ENCODE data around the gene COPS9. TPM values are rescaled to one million over a fixed set of nuclear protein-coding genes. Genes with fewer than 3 reads are reported as not detected.

Gene COPS9
- total and polyA plus RNA-seq, 2 experiments from 2014 or later: 91.7 to 629 TPM

DNA sequence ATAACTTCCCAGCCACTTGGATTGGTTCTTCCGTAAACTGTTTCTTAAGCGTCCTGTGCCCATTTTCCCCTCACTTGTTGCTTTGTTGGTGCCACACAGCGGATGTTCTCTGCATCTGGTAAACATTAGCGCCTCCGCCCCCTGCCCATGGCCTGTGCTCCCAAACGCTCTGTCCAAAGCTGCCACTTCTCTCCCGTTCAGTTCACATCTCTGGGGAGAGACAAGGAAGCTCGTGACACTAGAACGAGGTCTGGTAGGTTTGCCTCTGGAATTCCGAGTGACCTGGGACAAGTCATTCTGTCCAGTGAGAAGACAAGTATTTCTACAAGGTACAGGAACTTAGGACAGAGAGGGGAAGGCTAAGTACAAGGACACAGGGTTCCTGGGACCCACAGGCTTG lies 9.4 kb downstream of the COPS9 start:
- peaks cover 17% of the 10 kb centered on the region for H3K36me3 ChIP-seq (ENCODE audit: insufficient read depth)
- no peak overlapping the region for H3K4me3 Mint-ChIP-seq

More for the DNA sequence above, 9.4 kb downstream of the COPS9 start:
- peaks cover 2% of the 10 kb centered on the region for H3K27me3 Mint-ChIP-seq (ENCODE audit: insufficient read depth, low read depth, poor library complexity)
- no peak overlapping the region for H3K27ac ChIP-seq (ENCODE audit: low read depth)
- H3K4me1 ChIP-seq (ENCODE audit: insufficient read depth): no peaks in the 10 kb centered on the region
- no peak overlapping the region for H3K4me2 ChIP-seq
- no peaks in the 10 kb centered on the region for H3K4me1 Mint-ChIP-seq
- TF ChIP-seq, protein P1, sequence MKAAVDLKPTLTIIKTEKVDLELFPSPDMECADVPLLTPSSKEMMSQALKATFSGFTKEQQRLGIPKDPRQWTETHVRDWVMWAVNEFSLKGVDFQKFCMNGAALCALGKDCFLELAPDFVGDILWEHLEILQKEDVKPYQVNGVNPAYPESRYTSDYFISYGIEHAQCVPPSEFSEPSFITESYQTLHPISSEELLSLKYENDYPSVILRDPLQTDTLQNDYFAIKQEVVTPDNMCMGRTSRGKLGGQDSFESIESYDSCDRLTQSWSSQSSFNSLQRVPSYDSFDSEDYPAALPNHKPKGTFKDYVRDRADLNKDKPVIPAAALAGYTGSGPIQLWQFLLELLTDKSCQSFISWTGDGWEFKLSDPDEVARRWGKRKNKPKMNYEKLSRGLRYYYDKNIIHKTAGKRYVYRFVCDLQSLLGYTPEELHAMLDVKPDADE (IDR thresholded peaks at IDR 0.05): no peak
- TF ChIP-seq EZH2 (IDR thresholded peaks at IDR 0.05; ENCODE audit: low read depth, unreplicated experiment) (no peak), EZH2phosphoT487 (IDR thresholded peaks at IDR 0.05; ENCODE audit: unreplicated experiment) (no peak), JUNB (IDR thresholded peaks at IDR 0.05; ENCODE audit: unreplicated experiment) (no peak), STAT1 (IDR thresholded peaks at IDR 0.05; ENCODE audit: unreplicated experiment) (no peak)
- TF ChIP-seq, protein P2, sequence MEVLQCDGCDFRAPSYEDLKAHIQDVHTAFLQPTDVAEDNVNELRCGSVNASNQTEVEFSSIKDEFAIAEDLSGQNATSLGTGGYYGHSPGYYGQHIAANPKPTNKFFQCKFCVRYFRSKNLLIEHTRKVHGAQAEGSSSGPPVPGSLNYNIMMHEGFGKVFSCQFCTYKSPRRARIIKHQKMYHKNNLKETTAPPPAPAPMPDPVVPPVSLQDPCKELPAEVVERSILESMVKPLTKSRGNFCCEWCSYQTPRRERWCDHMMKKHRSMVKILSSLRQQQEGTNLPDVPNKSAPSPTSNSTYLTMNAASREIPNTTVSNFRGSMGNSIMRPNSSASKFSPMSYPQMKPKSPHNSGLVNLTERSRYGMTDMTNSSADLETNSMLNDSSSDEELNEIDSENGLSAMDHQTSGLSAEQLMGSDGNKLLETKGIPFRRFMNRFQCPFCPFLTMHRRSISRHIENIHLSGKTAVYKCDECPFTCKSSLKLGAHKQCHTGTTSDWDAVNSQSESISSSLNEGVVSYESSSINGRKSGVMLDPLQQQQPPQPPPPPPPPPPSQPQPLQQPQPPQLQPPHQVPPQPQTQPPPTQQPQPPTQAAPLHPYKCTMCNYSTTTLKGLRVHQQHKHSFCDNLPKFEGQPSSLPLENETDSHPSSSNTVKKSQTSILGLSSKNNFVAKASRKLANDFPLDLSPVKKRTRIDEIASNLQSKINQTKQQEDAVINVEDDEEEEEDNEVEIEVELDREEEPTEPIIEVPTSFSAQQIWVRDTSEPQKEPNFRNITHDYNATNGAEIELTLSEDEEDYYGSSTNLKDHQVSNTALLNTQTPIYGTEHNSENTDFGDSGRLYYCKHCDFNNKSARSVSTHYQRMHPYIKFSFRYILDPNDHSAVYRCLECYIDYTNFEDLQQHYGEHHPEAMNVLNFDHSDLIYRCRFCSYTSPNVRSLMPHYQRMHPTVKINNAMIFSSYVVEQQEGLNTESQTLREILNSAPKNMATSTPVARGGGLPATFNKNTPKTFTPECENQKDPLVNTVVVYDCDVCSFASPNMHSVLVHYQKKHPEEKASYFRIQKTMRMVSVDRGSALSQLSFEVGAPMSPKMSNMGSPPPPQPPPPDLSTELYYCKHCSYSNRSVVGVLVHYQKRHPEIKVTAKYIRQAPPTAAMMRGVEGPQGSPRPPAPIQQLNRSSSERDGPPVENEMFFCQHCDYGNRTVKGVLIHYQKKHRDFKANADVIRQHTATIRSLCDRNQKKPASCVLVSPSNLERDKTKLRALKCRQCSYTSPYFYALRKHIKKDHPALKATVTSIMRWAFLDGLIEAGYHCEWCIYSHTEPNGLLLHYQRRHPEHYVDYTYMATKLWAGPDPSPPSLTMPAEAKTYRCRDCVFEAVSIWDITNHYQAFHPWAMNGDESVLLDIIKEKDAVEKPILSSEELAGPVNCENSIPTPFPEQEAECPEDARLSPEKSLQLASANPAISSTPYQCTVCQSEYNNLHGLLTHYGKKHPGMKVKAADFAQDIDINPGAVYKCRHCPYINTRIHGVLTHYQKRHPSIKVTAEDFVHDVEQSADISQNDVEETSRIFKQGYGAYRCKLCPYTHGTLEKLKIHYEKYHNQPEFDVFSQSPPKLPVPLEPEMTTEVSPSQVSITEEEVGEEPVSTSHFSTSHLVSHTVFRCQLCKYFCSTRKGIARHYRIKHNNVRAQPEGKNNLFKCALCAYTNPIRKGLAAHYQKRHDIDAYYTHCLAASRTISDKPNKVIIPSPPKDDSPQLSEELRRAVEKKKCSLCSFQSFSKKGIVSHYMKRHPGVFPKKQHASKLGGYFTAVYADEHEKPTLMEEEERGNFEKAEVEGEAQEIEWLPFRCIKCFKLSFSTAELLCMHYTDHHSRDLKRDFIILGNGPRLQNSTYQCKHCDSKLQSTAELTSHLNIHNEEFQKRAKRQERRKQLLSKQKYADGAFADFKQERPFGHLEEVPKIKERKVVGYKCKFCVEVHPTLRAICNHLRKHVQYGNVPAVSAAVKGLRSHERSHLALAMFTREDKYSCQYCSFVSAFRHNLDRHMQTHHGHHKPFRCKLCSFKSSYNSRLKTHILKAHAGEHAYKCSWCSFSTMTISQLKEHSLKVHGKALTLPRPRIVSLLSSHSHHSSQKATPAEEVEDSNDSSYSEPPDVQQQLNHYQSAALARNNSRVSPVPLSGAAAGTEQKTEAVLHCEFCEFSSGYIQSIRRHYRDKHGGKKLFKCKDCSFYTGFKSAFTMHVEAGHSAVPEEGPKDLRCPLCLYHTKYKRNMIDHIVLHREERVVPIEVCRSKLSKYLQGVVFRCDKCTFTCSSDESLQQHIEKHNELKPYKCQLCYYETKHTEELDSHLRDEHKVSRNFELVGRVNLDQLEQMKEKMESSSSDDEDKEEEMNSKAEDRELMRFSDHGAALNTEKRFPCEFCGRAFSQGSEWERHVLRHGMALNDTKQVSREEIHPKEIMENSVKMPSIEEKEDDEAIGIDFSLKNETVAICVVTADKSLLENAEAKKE (CRISPR knock-in tag; IDR thresholded peaks at IDR 0.05): no peak
- no peaks in the 10 kb centered on the region for H3K27me3 ChIP-seq (ENCODE audit: insufficient read depth)
- no peaks in the 10 kb centered on the region for H4K20me1 ChIP-seq (replicated peaks; ENCODE audit: insufficient read depth)
- no peaks in the 10 kb centered on the region for H3K9me3 Mint-ChIP-seq
- no peaks in the 10 kb centered on the region for H3K9me2 ChIP-seq (ENCODE audit: insufficient read depth)
- no peaks in the 10 kb centered on the region for H3F3A ChIP-seq (replicated peaks; ENCODE audit: low read depth)
- no peaks in the 10 kb centered on the region for H3K79me2 ChIP-seq (replicated peaks; ENCODE audit: insufficient read depth)
- DNase-seq (ENCODE audit: low spot score): no peak
- no peak overlapping the region for H3K4me3 ChIP-seq
- no peak overlapping the region for H2AFZ ChIP-seq
- no peak for ATAC-seq
- H3K36me3 Mint-ChIP-seq (ENCODE audit: low read depth): peaks cover 59% of the 10 kb centered on the region
- no peak overlapping the region for H3K27ac Mint-ChIP-seq

Data from GM23338 (cell line).